Osteoblast (primary cell): ENCODE data around the gene ZNF593OS. TPM values are rescaled to one million over a fixed set of nuclear protein-coding genes. Genes with fewer than 3 reads are reported as not detected.

Source experiments
- DNase-seq: peaks from one replicate; pipeline ENCODE4 v3.0.0; 2011; ENCODE audit warnings: low spot score, mixed read lengths; ENCODE audit not compliant: insufficient read length; ENCODE audit errors: missing footprints
- H2AFZ ChIP-seq: 2 replicates; pipeline ENCODE4 v1.6.0; 2011; ENCODE audit warnings: mild to moderate bottlenecking, low read length
- H3K27ac ChIP-seq: 2 replicates; pipeline ENCODE4 v1.5.1; 2011; ENCODE audit warnings: mild to moderate bottlenecking, low read depth, low read length, moderate library complexity
- H3K27me3 ChIP-seq: 2 replicates; pipeline ENCODE4 v1.6.0; 2012; ENCODE audit warnings: mild to moderate bottlenecking, control low read depth, inconsistent platforms, low read length, moderate library complexity; ENCODE audit not compliant: insufficient read depth
- H3K36me3 ChIP-seq: 2 replicates; pipeline ENCODE4 v1.5.1; 2011; ENCODE audit warnings: mild to moderate bottlenecking, low read length, control low read depth, moderate library complexity; ENCODE audit not compliant: insufficient read depth
- H3K4me1 ChIP-seq: 2 replicates; pipeline ENCODE4 v1.5.1; 2011; ENCODE audit warnings: mild to moderate bottlenecking, low read length, control low read depth, moderate library complexity; ENCODE audit not compliant: insufficient read depth
- H3K4me2 ChIP-seq: 2 replicates; pipeline ENCODE4 v1.6.0; 2011; ENCODE audit warnings: mild to moderate bottlenecking, low read length; ENCODE audit not compliant: insufficient read depth
- H3K4me3 ChIP-seq: fragments of 200-600 bp; sonication (generic); 3 replicates; pipeline ENCODE4 v1.5.1; 2012; ENCODE audit warnings: mild to moderate bottlenecking, low read length, inconsistent platforms; ENCODE audit not compliant: insufficient read depth
- H3K79me2 ChIP-seq: 2 replicates; pipeline ENCODE4 v1.6.0; 2012; ENCODE audit warnings: mild to moderate bottlenecking, low read length, control low read depth, inconsistent platforms; ENCODE audit not compliant: insufficient read depth
- H3K9me3 ChIP-seq: 2 replicates; pipeline ENCODE4 v1.5.1; 2011; ENCODE audit warnings: low read depth, low read length, control low read depth
- H4K20me1 ChIP-seq: 2 replicates; pipeline ENCODE4 v1.6.0; 2012; ENCODE audit warnings: mild to moderate bottlenecking, low read length, control low read depth; ENCODE audit not compliant: insufficient read depth
- CTCF ChIP-seq: IDR thresholded peaks from 2 replicates; pipeline ENCODE4 v1.5.1; 2011; ENCODE audit warnings: mild to moderate bottlenecking, low read depth, low read length, moderate library complexity; ENCODE audit errors: extremely low read depth
- total RNA-seq: library from RNA; depleted of rRNA; stranded (reverse); fragments of >200 nt; gene quantifications from 2 replicates; pipeline ENCODE4 v1.2.3, GENCODE V29; 2012

ZNF593OS gene
- total RNA-seq, 1 donor = not detected

- peak; percentile 38 for DNase-seq
- H2AFZ ChIP-seq = no peak overlapping the region
- no peak overlapping the region for H3K4me2 ChIP-seq
- H3K4me1 ChIP-seq = no peaks in the 10 kb centered on the region
- no peaks in the 10 kb centered on the region for H3K27me3 ChIP-seq
- no peaks in the 10 kb centered on the region for H3K9me3 ChIP-seq
- H3K4me3 ChIP-seq = no peak overlapping the region
- TF ChIP-seq CTCF = no peak
- H3K79me2 ChIP-seq = no peaks in the 10 kb centered on the region
- H4K20me1 ChIP-seq = no peaks in the 10 kb centered on the region
- no peaks in the 10 kb centered on the region for H3K36me3 ChIP-seq
- no peak overlapping the region for H3K27ac ChIP-seq
These were observed 8.4 kb upstream of the ZNF593OS start for GRCh38 chr1:26180010-26180506.

GRCh38 chr1:26177182-26177684 is 5.6 kb upstream of the ZNF593OS start, which contains the start of gene CNKSR1:
Gene CNKSR1 (plus strand): TSS chr1:26177491. CDS start chr1:26177548, 57 bp downstream.
- no peaks in the 10 kb centered on the region for H3K36me3 ChIP-seq
- no peak for TF ChIP-seq CTCF
- H3K27me3 ChIP-seq = no peaks in the 10 kb centered on the region
- H3K4me2 ChIP-seq = no peak within 1 kb of the TSS
- no peak for DNase-seq
- no peaks in the 10 kb centered on the region for H4K20me1 ChIP-seq
- H3K4me1 ChIP-seq = no peaks in the 10 kb centered on the region
- H2AFZ ChIP-seq = no peak within 1 kb of the TSS
- H3K79me2 ChIP-seq = no peaks in the 10 kb centered on the region
- H3K9me3 ChIP-seq = no peaks in the 10 kb centered on the region
- no peak within 1 kb of the TSS for H3K27ac ChIP-seq
- no peak within 1 kb of the TSS for H3K4me3 ChIP-seq

GRCh38 chr1:26175346-26175745 is 3.7 kb upstream of the ZNF593OS start:
- Histone ChIP-seq H3K4me3 (no peak overlapping the region), H2AFZ (no peak overlapping the region), H3K4me2 (no peak overlapping the region), H3K27ac (no peak overlapping the region), H3K4me1 (peaks cover 7% of the 10 kb centered on the region), H4K20me1 (peaks cover 3% of the 10 kb centered on the region), H3K79me2 (peaks cover 11% of the 10 kb centered on the region), H3K9me3 (no peaks in the 10 kb centered on the region), H3K27me3 (no peaks in the 10 kb centered on the region), H3K36me3 (no peaks in the 10 kb centered on the region)
- DNase-seq = no peak
- no peak for TF ChIP-seq CTCF

- H2AFZ ChIP-seq = peak overlapping the region; percentile 87
- H3K27ac ChIP-seq = peak overlapping the region; percentile 81
- TF ChIP-seq CTCF = no peak
These were observed 1.2 kb downstream of the ZNF593OS start for GRCh38 chr1:26170472-26170821.

More at GRCh38 chr1:26170472-26170821, 1.2 kb downstream of the ZNF593OS start:
- Histone ChIP-seq H3K79me2 (peaks cover 16% of the 10 kb centered on the region), H3K27me3 (peaks cover 1% of the 10 kb centered on the region), H3K9me3 (no peaks in the 10 kb centered on the region), H3K4me2 (peak overlapping the region; percentile 94), H3K4me1 (peaks cover 9% of the 10 kb centered on the region), H3K4me3 (peak overlapping the region; percentile 96), H4K20me1 (peaks cover 3% of the 10 kb centered on the region), H3K36me3 (no peaks in the 10 kb centered on the region)
- no peak for DNase-seq
